RWPE2 (cell line): ENCODE measurements around the gene RFTN2.
"Not testable (repeated sequence)": the region's sequence is repeated elsewhere in the genome, so short reads cannot be mapped to it uniquely, and the experiment has no call there.

ENCODE experiments used
- ATAC-seq: fragments of 200-7000 bp; cut with Tn5 transposase; 3 replicates; pipeline ENCODE4 v1.9.1; 2021; ENCODE audit warnings: low read depth
- DNase-seq: peaks from one replicate; pipeline ENCODE4 v3.0.0-alpha.2; 2020; ENCODE audit warnings: low spot score
- H3K27ac ChIP-seq: fragments of 450-650 bp; 2 replicates; pipeline ENCODE4 v1.5.1; 2017; ENCODE audit warnings: mild to moderate bottlenecking; ENCODE audit not compliant: poor library complexity, severe bottlenecking
- H3K27me3 ChIP-seq: fragments of 250-450 bp; sonication (Bioruptor Pico); 2 replicates; pipeline ENCODE4 v1.5.1; 2021; ENCODE audit warnings: mild to moderate bottlenecking, moderate library complexity; ENCODE audit not compliant: insufficient read depth, poor library complexity, severe bottlenecking
- H3K36me3 ChIP-seq: fragments of 250-450 bp; sonication (Bioruptor Pico); 2 replicates; pipeline ENCODE4 v1.5.1; 2020; ENCODE audit warnings: low read depth, mild to moderate bottlenecking, moderate library complexity
- H3K4me1 ChIP-seq: fragments of 250-450 bp; sonication (Bioruptor Pico); 2 replicates; pipeline ENCODE4 v1.5.1; 2021; ENCODE audit warnings: mild to moderate bottlenecking, moderate library complexity; ENCODE audit not compliant: insufficient read depth, poor library complexity, severe bottlenecking
- H3K4me3 ChIP-seq: fragments of 250-450 bp; sonication (Bioruptor Pico); 2 replicates; pipeline ENCODE4 v1.5.1; 2021; ENCODE audit warnings: mild to moderate bottlenecking, moderate library complexity; ENCODE audit not compliant: severe bottlenecking
- H3K9me3 ChIP-seq: fragments of 250-450 bp; sonication (Bioruptor Pico); 2 replicates; pipeline ENCODE4 v1.5.1; 2021; ENCODE audit warnings: mild to moderate bottlenecking, moderate library complexity; ENCODE audit not compliant: severe bottlenecking
- CTCF ChIP-seq: fragments of 450-650 bp; IDR thresholded peaks from one replicate; pipeline ENCODE4 v1.5.1; 2017; ENCODE audit warnings: mild to moderate bottlenecking, moderate library complexity; ENCODE audit not compliant: poor library complexity, severe bottlenecking

RFTN2 gene

GRCh38 chr2:197560146-197560665 is 115.2 kb downstream of the RFTN2 start:
- no peak for DNase-seq
- no peak for TF ChIP-seq CTCF
- Histone ChIP-seq H3K27me3 (no peaks in the 10 kb centered on the region), H3K36me3 (peaks cover 21% of the 10 kb centered on the region), H3K4me3 (no peak overlapping the region), H3K27ac (no peak overlapping the region), H3K4me1 (no peaks in the 10 kb centered on the region), H3K9me3 (no peaks in the 10 kb centered on the region)
- no peak for ATAC-seq

- no peak for TF ChIP-seq CTCF
- no peak for ATAC-seq
- no peaks in the 10 kb centered on the region for H3K4me1 ChIP-seq
- no peak overlapping the region for H3K4me3 ChIP-seq
- no peak for DNase-seq
- no peaks in the 10 kb centered on the region for H3K27me3 ChIP-seq
- H3K27ac ChIP-seq = no peak overlapping the region
- peaks cover 24% of the 10 kb centered on the region for H3K36me3 ChIP-seq
- H3K9me3 ChIP-seq = no peaks in the 10 kb centered on the region
Measured at GRCh38 chr2:197559681-197560080, 115.7 kb downstream of the RFTN2 start.

GRCh38 chr2:197558393-197558792 is 117.0 kb downstream of the RFTN2 start:
- H3K4me1 ChIP-seq = no peaks in the 10 kb centered on the region
- no peaks in the 10 kb centered on the region for H3K9me3 ChIP-seq
- H3K27ac ChIP-seq = no peak overlapping the region
- H3K36me3 ChIP-seq = peaks cover 35% of the 10 kb centered on the region
- DNase-seq = no peak
- ATAC-seq = 0 out of 3 replicates have a peak, but pooled peaks have one; percentile 54
- no peaks in the 10 kb centered on the region for H3K27me3 ChIP-seq
- no peak for TF ChIP-seq CTCF
- H3K4me3 ChIP-seq = no peak overlapping the region

GRCh38 chr2:197556456-197556855 is 118.9 kb downstream of the RFTN2 start:
- H3K9me3 ChIP-seq = no peaks in the 10 kb centered on the region
- DNase-seq (no peak), ATAC-seq (no peak)
- no peaks in the 10 kb centered on the region for H3K4me1 ChIP-seq
- no peak overlapping the region for H3K4me3 ChIP-seq
- H3K36me3 ChIP-seq = peaks cover 40% of the 10 kb centered on the region
- H3K27me3 ChIP-seq = no peaks in the 10 kb centered on the region
- no peak for TF ChIP-seq CTCF
- H3K27ac ChIP-seq = no peak overlapping the region

GRCh38 chr2:197555467-197555866 is 119.9 kb downstream of the RFTN2 start:
- Histone ChIP-seq H3K36me3 (peaks cover 44% of the 10 kb centered on the region), H3K4me1 (no peaks in the 10 kb centered on the region)
- no peak for TF ChIP-seq CTCF

GRCh38 chr2:197551260-197551659 is 124.1 kb downstream of the RFTN2 start:
- peaks cover 66% of the 10 kb centered on the region for H3K36me3 ChIP-seq
- not testable (repeated sequence) for H3K27me3 ChIP-seq, DNase-seq, H3K4me3 ChIP-seq, ATAC-seq, H3K4me1 ChIP-seq, H3K9me3 ChIP-seq, H3K27ac ChIP-seq

More at GRCh38 chr2:197555467-197555866, 119.9 kb downstream of the RFTN2 start:
- Histone ChIP-seq H3K9me3 (no peaks in the 10 kb centered on the region), H3K27me3 (no peaks in the 10 kb centered on the region), H3K27ac (no peak overlapping the region), H3K4me3 (no peak overlapping the region)
- no peak for DNase-seq
- no peak for ATAC-seq
